CD4-positive, alpha-beta T cell (primary cell): ENCODE data around the gene CFDP1. TPM values are rescaled to one million over a fixed set of nuclear protein-coding genes. Genes with fewer than 3 reads are reported as not detected.

Experiments
- ATAC-seq: fragments of 200-7000 bp; cut with Tn5 transposase; one replicate; pipeline ENCODE4 v1.10.0; 2022; ENCODE audit warnings: mild to moderate bottlenecking; ENCODE audit not compliant: poor library complexity
- CTCF ChIA-PET: fragments of 350-600 bp; sonication (Branson Sonifier 250); formaldehyde crosslinking; loops from one replicate; lab custom pipeline; 2021; ENCODE audit warnings: antibody characterized with exemption, inconsistent platforms; lab: Charles Lee
- POLR2A ChIA-PET: fragments of 350-600 bp; sonication (Branson Sonifier 250); formaldehyde crosslinking; loops from one replicate; lab custom pipeline; 2021; ENCODE audit warnings: antibody characterized with exemption, inconsistent platforms; lab: Charles Lee
- DNase-seq, 14 experiments: peaks; one replicate each; pipeline ENCODE4 v3.0.0-alpha.2; 2013 to 2020; ENCODE audit warnings: mixed read lengths in 2 of 14
- H3K27ac ChIP-seq, 2 donors: one replicate each; pipeline versions ENCODE4 v1.5.1 to v1.7.0; 2013; ENCODE audit warnings: low read length in 2 of 2, low read depth in 1 of 2, mild to moderate bottlenecking in 1 of 2
- H3K27me3 ChIP-seq, 2 experiments: 1 replicate in 1 of 2; 2 replicates in 1 of 2; pipeline versions ENCODE4 v1.6.1 to v1.7.0; 2013; ENCODE audit warnings: low read length in 2 of 2, control low read depth in 1 of 2, mild to moderate bottlenecking in 1 of 2, moderate library complexity in 1 of 2; ENCODE audit not compliant: insufficient read depth in 2 of 2, control insufficient read depth in 1 of 2
- H3K36me3 ChIP-seq: one replicate; pipeline ENCODE4 v1.6.1; 2013; ENCODE audit warnings: low read length, control low read depth; ENCODE audit not compliant: insufficient read depth
- H3K4me1 ChIP-seq: one replicate; pipeline ENCODE4 v1.6.1; 2013; ENCODE audit warnings: low read length, control low read depth; ENCODE audit not compliant: insufficient read depth
- H3K4me3 ChIP-seq: one replicate; pipeline ENCODE4 v1.5.1; 2013; ENCODE audit warnings: mild to moderate bottlenecking, low read length, moderate library complexity
- H3K9me3 ChIP-seq, 2 experiments: 1 replicate in 1 of 2; 2 replicates in 1 of 2; pipeline versions ENCODE4 v1.6.1 to v1.7.0; 2013; ENCODE audit warnings: low read length in 2 of 2, mild to moderate bottlenecking in 2 of 2, control low read depth in 1 of 2, moderate library complexity in 1 of 2; ENCODE audit not compliant: control insufficient read depth in 1 of 2, insufficient read depth in 1 of 2
- H3K27ac Mint-ChIP-seq: one replicate; pipeline ENCODE4 v1.8.0; 2020; ENCODE audit warnings: mixed read lengths
- H3K27me3 Mint-ChIP-seq: one replicate; pipeline ENCODE4 v1.8.0; 2021; ENCODE audit warnings: mixed read lengths
- H3K36me3 Mint-ChIP-seq: one replicate; pipeline ENCODE4 v1.8.0; 2021; ENCODE audit warnings: low read depth, mixed read lengths
- H3K4me1 Mint-ChIP-seq: one replicate; pipeline ENCODE4 v1.8.0; 2021; ENCODE audit warnings: low read depth, mixed read lengths
- H3K4me3 Mint-ChIP-seq: one replicate; pipeline ENCODE4 v1.8.0; 2020; ENCODE audit warnings: mild to moderate bottlenecking, mixed read lengths
- H3K9me3 Mint-ChIP-seq: one replicate; pipeline ENCODE4 v1.8.0; 2020; ENCODE audit warnings: mixed read lengths
- CTCF ChIP-seq: fragments of 200-600 bp; IDR thresholded peaks from one replicate; pipeline ENCODE4 v1.8.0; 2022; ENCODE audit warnings: antibody characterized with exemption, mild to moderate bottlenecking
- intact Hi-C, 2 experiments: fragments of 100-400 bp; cut with DNase I in 1 of 2; cut with micrococcal nuclease in 1 of 2; formaldehyde crosslinking; loops; one replicate each; pipeline versions ENCODE4 v1.15.1 to v1.9.0; 2023 to 2025; cut with DNase I, micrococcal nuclease
- total RNA-seq, 174 experiments: library from RNA in 2 of 174; stranded (reverse) in 2 of 174; gene quantifications; one replicate each; pipeline ENCODE4 v1.2.3 and lab custom pipeline; 2021 to 2026

CFDP1 gene
- total RNA-seq, 2 experiments from 2014 or later: 23.0 to 25.5 TPM

- H3K9me3 ChIP-seq: no peaks in the 10 kb centered on the region
- peak overlapping the region; percentile 78 for H3K4me3 Mint-ChIP-seq
- H3K4me3 ChIP-seq: no peak overlapping the region
- intact Hi-C loops: loop anchor here (10.0 kb wide), 2 partner anchors 56 to 384 kb away; no protein-coding TSS in a partner anchor
- H3K4me1 ChIP-seq: peaks cover 23% of the 10 kb centered on the region
- peaks cover 61% of the 10 kb centered on the region for H3K4me1 Mint-ChIP-seq
- ATAC-seq: no peak
- H3K27me3 ChIP-seq: no peaks in the 10 kb centered on the region
- H3K27ac Mint-ChIP-seq: peak overlapping the region; percentile 57
- H3K36me3 ChIP-seq: peaks cover 4% of the 10 kb centered on the region
- ChIA-PET POLR2A (interaction anchor here (0.6 to 1.7 kb wide), 8 partner anchors 21 to 414 kb away, joined by 3 to 11 read pairs (median 6); partner anchors contain the start of genes CFDP1, KARS1 and TERF2IP), CTCF (interaction anchor here (0.5 to 4.7 kb wide), 7 partner anchors 10 to 257 kb away, joined by 3 to 16 read pairs (median 4); no protein-coding TSS in a partner anchor)
- H3K36me3 Mint-ChIP-seq: peaks cover 19% of the 10 kb centered on the region
- TF ChIP-seq CTCF: no peak
- no peaks in the 10 kb centered on the region for H3K27me3 Mint-ChIP-seq
- DNase-seq: peak in 2 of 14 experiments; percentile 26 to 36
- H3K27ac ChIP-seq: peak overlapping the region in 1 of 2 donors; percentile 43
- H3K9me3 Mint-ChIP-seq: no peaks in the 10 kb centered on the region
Observed at GRCh38 chr16:75380870-75381269, 52.4 kb downstream of the CFDP1 start.

- intact Hi-C loops: loop anchor here (10.0 kb wide), 2 partner anchors 55 to 385 kb away; no protein-coding TSS in a partner anchor
- ChIA-PET CTCF (interaction anchor here (0.5 to 4.7 kb wide), 9 partner anchors 11 to 916 kb away, joined by 3 to 16 read pairs (median 3); no protein-coding TSS in a partner anchor), POLR2A (interaction anchor here (0.9 to 1.7 kb wide), 8 partner anchors 20 to 395 kb away, joined by 3 to 11 read pairs (median 6); partner anchors contain the start of genes CFDP1, KARS1, TERF2IP and WDR59)
- Histone ChIP-seq H3K4me3 (peak overlapping the region; percentile 20), H3K27ac (peak overlapping the region in 1 of 2 donors; percentile 43), H3K36me3 (peaks cover 4% of the 10 kb centered on the region), H3K4me1 (peaks cover 23% of the 10 kb centered on the region), H3K9me3 (no peaks in the 10 kb centered on the region), H3K27me3 (no peaks in the 10 kb centered on the region)
- ATAC-seq: peak; percentile 91
- Mint-ChIP-seq H3K36me3 (peaks cover 21% of the 10 kb centered on the region), H3K27me3 (no peaks in the 10 kb centered on the region), H3K4me1 (peaks cover 61% of the 10 kb centered on the region), H3K4me3 (peak overlapping the region; percentile 78), H3K27ac (peak overlapping the region; percentile 57), H3K9me3 (no peaks in the 10 kb centered on the region)
- peak in 13 of 14 experiments; percentile 16 to 82 (median 36) for DNase-seq
- TF ChIP-seq CTCF: no peak
Observed at GRCh38 chr16:75379911-75380847, 53.1 kb downstream of the CFDP1 start.

- CTCF ChIA-PET: interaction anchor here (1.1 to 4.7 kb wide), 4 partner anchors 11 to 180 kb away, joined by 3 to 16 read pairs (median 4); no protein-coding TSS in a partner anchor
- Mint-ChIP-seq H3K27me3 (no peaks in the 10 kb centered on the region), H3K4me3 (peak overlapping the region; percentile 39), H3K36me3 (peaks cover 26% of the 10 kb centered on the region), H3K9me3 (no peaks in the 10 kb centered on the region), H3K27ac (peak overlapping the region; percentile 6), H3K4me1 (peaks cover 61% of the 10 kb centered on the region)
- Histone ChIP-seq H3K27ac (no peak overlapping the region), H3K4me3 (no peak overlapping the region), H3K27me3 (no peaks in the 10 kb centered on the region), H3K36me3 (peaks cover 4% of the 10 kb centered on the region), H3K9me3 (no peaks in the 10 kb centered on the region), H3K4me1 (peaks cover 23% of the 10 kb centered on the region)
- ATAC-seq (no peak), DNase-seq (peak in 1 of 14 experiments; percentile 1)
- intact Hi-C loops: no loop called here
- POLR2A ChIA-PET: interaction anchor here (0.7 to 1.4 kb wide), 3 partner anchors 138 to 268 kb away, joined by 4 to 7 read pairs (median 7); partner anchors contain the start of genes KARS1 and TERF2IP
- no peak for TF ChIP-seq CTCF
Observed at GRCh38 chr16:75379339-75379738, 54.0 kb downstream of the CFDP1 start.
